Measurements from ENCODE around the gene MORN3.

MORN3 gene

DNA sequence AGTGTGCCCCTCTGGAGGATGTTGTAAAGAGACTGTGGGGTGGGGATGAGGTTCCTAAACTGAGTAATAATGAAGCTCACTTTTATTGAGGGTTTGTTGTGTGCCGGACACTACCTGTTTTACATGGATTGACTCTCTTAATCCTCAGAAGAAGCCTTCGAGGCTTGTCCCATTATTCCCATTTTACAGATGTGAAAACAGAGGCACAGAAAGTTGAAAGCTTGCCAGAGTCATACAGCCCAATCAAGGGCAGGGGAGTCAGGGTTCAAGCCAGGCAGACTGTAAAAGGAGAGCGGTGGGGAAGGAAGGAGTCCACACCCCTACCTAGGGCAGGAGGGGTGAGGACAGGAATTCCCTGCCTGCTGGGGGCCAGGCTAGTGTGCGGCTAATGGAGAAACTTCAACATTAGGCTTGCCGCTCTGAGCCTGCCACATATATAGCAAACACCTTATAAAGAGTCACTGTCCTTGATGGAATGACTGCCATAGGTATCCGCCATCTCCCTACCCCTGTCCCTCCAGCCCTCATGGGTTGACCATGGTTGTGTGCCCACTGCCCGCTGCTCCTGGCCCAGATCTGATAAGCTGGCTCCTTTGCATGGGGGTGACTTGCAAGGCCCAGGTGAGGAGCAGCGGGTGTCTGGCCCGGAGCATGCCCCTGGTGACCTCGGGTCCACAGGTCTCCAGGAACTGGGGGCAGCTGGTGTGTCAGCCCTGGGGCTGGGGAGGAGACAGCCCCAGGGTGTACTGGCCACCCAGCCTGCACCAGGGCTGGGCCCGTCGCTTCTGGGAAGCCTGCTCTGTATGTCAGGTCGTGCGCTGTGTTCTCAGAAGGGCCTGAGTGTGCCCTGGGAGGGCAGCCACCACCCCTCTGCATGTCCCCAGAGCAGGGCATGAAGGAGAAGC lies 30.9 kb downstream of the MORN3 start:
- TF ChIP-seq, protein P1, sequence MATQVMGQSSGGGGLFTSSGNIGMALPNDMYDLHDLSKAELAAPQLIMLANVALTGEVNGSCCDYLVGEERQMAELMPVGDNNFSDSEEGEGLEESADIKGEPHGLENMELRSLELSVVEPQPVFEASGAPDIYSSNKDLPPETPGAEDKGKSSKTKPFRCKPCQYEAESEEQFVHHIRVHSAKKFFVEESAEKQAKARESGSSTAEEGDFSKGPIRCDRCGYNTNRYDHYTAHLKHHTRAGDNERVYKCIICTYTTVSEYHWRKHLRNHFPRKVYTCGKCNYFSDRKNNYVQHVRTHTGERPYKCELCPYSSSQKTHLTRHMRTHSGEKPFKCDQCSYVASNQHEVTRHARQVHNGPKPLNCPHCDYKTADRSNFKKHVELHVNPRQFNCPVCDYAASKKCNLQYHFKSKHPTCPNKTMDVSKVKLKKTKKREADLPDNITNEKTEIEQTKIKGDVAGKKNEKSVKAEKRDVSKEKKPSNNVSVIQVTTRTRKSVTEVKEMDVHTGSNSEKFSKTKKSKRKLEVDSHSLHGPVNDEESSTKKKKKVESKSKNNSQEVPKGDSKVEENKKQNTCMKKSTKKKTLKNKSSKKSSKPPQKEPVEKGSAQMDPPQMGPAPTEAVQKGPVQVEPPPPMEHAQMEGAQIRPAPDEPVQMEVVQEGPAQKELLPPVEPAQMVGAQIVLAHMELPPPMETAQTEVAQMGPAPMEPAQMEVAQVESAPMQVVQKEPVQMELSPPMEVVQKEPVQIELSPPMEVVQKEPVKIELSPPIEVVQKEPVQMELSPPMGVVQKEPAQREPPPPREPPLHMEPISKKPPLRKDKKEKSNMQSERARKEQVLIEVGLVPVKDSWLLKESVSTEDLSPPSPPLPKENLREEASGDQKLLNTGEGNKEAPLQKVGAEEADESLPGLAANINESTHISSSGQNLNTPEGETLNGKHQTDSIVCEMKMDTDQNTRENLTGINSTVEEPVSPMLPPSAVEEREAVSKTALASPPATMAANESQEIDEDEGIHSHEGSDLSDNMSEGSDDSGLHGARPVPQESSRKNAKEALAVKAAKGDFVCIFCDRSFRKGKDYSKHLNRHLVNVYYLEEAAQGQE (IDR thresholded peaks at IDR 0.05; ENCODE audit: low read depth), result no peak
- TF ChIP-seq NFIC (IDR thresholded peaks at IDR 0.05), result no peak

DNA sequence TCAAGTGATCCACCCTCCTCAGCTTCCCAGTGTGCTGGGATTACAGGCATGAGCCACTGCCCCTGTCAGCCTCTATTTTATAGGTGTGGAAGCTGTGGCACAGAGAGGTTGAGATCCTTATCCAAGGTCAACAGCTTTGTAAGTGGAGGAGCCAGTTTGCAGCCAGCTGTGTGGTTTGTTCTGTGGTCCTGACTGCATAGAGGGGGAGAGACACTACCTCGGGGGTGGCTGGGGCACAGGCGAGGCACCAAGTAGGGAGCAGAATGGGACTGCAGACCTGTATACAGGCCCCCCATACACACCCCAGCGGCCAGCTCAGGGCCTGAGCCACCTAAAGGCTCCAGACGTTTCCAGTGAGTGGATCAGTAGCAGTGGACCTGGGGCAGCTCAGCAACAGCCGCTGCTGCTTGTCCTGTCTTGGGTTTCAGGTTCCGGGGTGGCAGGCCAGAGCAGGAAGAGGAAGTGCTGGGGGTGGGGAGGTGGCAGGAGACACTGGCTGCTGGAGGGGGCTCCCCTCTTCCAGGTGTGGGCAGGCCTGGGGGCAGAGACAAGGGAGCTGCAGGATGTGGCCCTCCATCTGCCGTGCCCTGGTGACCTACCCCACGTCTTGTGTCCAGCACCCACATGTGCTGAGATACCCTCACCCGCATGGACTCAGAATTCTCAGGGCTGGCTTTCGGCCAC lies 32.1 kb downstream of the MORN3 start:
- TF ChIP-seq EGR1 (IDR thresholded peaks at IDR 0.05) (no peak), USF1 (IDR thresholded peaks at IDR 0.05) (no peak), EP300 (IDR thresholded peaks at IDR 0.05; ENCODE audit: borderline replicate concordance) (no peak), TEAD4 (IDR thresholded peaks at IDR 0.05) (no peak), CEBPB (IDR thresholded peaks at IDR 0.05) (no peak), TAF1 (IDR thresholded peaks at IDR 0.05; ENCODE audit: low read depth) (no peak), ZBTB7A (IDR thresholded peaks at IDR 0.05; ENCODE audit: low read depth) (no peak), FOXM1 (IDR thresholded peaks at IDR 0.05; ENCODE audit: borderline replicate concordance, low read depth) (no peak), RAD21 (IDR thresholded peaks at IDR 0.05; ENCODE audit: low read depth) (no peak), YY1 (IDR thresholded peaks at IDR 0.05; ENCODE audit: low read depth) (no peak), NFIC (IDR thresholded peaks at IDR 0.05) (no peak)
- TF ChIP-seq, protein P1 (IDR thresholded peaks at IDR 0.05; ENCODE audit: low read depth), result no peak
- TF ChIP-seq, protein P2, sequence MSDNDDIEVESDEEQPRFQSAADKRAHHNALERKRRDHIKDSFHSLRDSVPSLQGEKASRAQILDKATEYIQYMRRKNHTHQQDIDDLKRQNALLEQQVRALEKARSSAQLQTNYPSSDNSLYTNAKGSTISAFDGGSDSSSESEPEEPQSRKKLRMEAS (IDR thresholded peaks at IDR 0.05), result no peak

DNA sequence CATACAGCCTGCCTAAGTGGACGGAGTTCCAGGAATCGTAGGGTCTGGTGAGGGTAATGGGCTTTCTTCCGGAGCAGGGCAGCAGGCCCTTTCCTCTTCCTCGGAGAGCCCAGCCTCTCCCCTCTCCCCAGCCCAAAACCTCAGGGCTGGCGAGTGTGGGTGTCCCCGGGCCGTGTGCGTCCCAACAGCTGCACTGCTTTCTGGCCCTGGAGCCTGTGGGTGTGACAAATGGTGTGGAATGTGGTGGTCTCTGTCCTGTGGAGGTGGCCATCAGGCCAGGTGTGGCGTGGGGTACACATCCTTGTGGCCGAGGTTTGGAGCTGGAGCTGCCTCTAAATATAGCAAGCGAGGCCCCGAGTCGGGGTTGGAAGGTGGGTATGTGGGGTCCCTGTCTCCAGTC lies 34.6 kb downstream of the MORN3 start:
- TF ChIP-seq, protein P1 (IDR thresholded peaks at IDR 0.05; ENCODE audit: low read depth), result no peak
- TF ChIP-seq NFIC (IDR thresholded peaks at IDR 0.05) (no peak), RAD21 (IDR thresholded peaks at IDR 0.05; ENCODE audit: low read depth) (no peak), EP300 (IDR thresholded peaks at IDR 0.05; ENCODE audit: borderline replicate concordance) (no peak), ZBTB7A (IDR thresholded peaks at IDR 0.05; ENCODE audit: low read depth) (no peak), USF1 (IDR thresholded peaks at IDR 0.05) (no peak), FOXM1 (IDR thresholded peaks at IDR 0.05; ENCODE audit: borderline replicate concordance, low read depth) (no peak), YY1 (IDR thresholded peaks at IDR 0.05; ENCODE audit: low read depth) (no peak), EGR1 (IDR thresholded peaks at IDR 0.05) (no peak), TEAD4 (IDR thresholded peaks at IDR 0.05) (no peak), CREB1 (IDR thresholded peaks at IDR 0.05; ENCODE audit: low read depth) (no peak), TAF1 (IDR thresholded peaks at IDR 0.05; ENCODE audit: low read depth) (no peak), TCF12 (IDR thresholded peaks at IDR 0.05; ENCODE audit: low read depth) (no peak), CEBPB (IDR thresholded peaks at IDR 0.05) (no peak)
- TF ChIP-seq, protein P2 (IDR thresholded peaks at IDR 0.05), result no peak
